HEK293 (cell line): ENCODE measurements around the gene IL16.

ENCODE experiments used
- CTCF ChIA-PET: fragments of 350-600 bp; formaldehyde crosslinking; extraction: SDS; loops from one replicate; lab custom pipeline; 2021; ENCODE audit warnings: antibody characterized with exemption; lab: Yijun Ruan, JAX
- POLR2A ChIA-PET: fragments of 300-600 bp; formaldehyde crosslinking; extraction: SDS; loops from one replicate; lab custom pipeline; 2020; ENCODE audit warnings: antibody characterized with exemption, inconsistent platforms; lab: Yijun Ruan, JAX
- H3K27ac ChIP-seq: fragments of 200-500 bp; sonication (Bioruptor generic); 2 replicates; pipeline ENCODE4 v1.5.1; 2014; ENCODE audit warnings: low read depth, low read length, control low read depth, inconsistent platforms; ENCODE audit errors: extremely low read depth
- H3K36me3 ChIP-seq, 2 experiments: fragments of 200-500 bp in 1 of 2; sonication (Bioruptor generic) in 1 of 2; 1 replicate in 1 of 2; 2 replicates in 1 of 2; pipeline ENCODE4 v1.5.1; 2014 to 2017; ENCODE audit warnings: inconsistent platforms in 2 of 2, low read length in 2 of 2; ENCODE audit not compliant: control insufficient read depth in 2 of 2, insufficient read depth in 1 of 2
- H3K4me1 ChIP-seq: fragments of 200-500 bp; sonication (Bioruptor generic); 2 replicates; pipeline ENCODE4 v1.5.1; 2014; ENCODE audit warnings: mild to moderate bottlenecking, low read length, inconsistent platforms; ENCODE audit not compliant: control insufficient read depth, insufficient read depth
- H3K4me3 ChIP-seq: 2 replicates; pipeline ENCODE4 v1.5.1; 2011; ENCODE audit warnings: low read depth, mild to moderate bottlenecking, control low read depth, low read length, moderate library complexity
- H3K9me3 ChIP-seq: fragments of 200-500 bp; sonication (Bioruptor generic); 2 replicates; pipeline ENCODE4 v1.5.1; 2014; ENCODE audit warnings: low read depth, low read length, inconsistent platforms; ENCODE audit not compliant: control insufficient read depth, insufficient read depth
- RBAK ChIP-seq: fragments of 450-650 bp; formaldehyde crosslinking; IDR thresholded peaks from 2 replicates; pipeline ENCODE4 v1.5.1; 2016; ENCODE audit warnings: missing biosample characterization, missing genetic modification characterization
- ZBTB17 ChIP-seq: fragments of 450-650 bp; formaldehyde crosslinking; IDR thresholded peaks from 2 replicates; pipeline ENCODE4 v1.5.1; 2016; ENCODE audit warnings: missing biosample characterization, missing genetic modification characterization
- ZBTB21 ChIP-seq: fragments of 450-650 bp; formaldehyde crosslinking; IDR thresholded peaks from 2 replicates; pipeline ENCODE4 v1.5.1; 2017; ENCODE audit warnings: missing biosample characterization, missing genetic modification characterization
- ZFHX2 ChIP-seq: fragments of 450-650 bp; formaldehyde crosslinking; conservative IDR thresholded peaks from 2 replicates; pipeline ENCODE4 v1.5.1; 2016; ENCODE audit warnings: missing biosample characterization, missing genetic modification characterization
- ZFP41 ChIP-seq: fragments of 450-650 bp; formaldehyde crosslinking; IDR thresholded peaks from 2 replicates; pipeline ENCODE4 v1.5.1; 2016; ENCODE audit warnings: missing biosample characterization, missing genetic modification characterization, borderline replicate concordance
- ZNF211 ChIP-seq: fragments of 450-650 bp; formaldehyde crosslinking; IDR thresholded peaks from 2 replicates; pipeline ENCODE4 v1.5.1; 2016; ENCODE audit warnings: low read depth, missing biosample characterization, missing genetic modification characterization
- ZNF341 ChIP-seq: fragments of 450-650 bp; formaldehyde crosslinking; IDR thresholded peaks from 2 replicates; pipeline ENCODE4; 2016; ENCODE audit warnings: low read depth, missing biosample characterization, missing genetic modification characterization
- ZNF366 ChIP-seq: fragments of 450-650 bp; formaldehyde crosslinking; conservative IDR thresholded peaks from 2 replicates; pipeline ENCODE4 v1.5.1; 2016; ENCODE audit warnings: missing biosample characterization, missing genetic modification characterization
- ZNF394 ChIP-seq: fragments of 450-650 bp; formaldehyde crosslinking; IDR thresholded peaks from 2 replicates; pipeline ENCODE4 v1.5.1; 2016; ENCODE audit warnings: missing biosample characterization, missing genetic modification characterization, mild to moderate bottlenecking, moderate library complexity, borderline replicate concordance
- ZNF416 ChIP-seq: fragments of 450-650 bp; formaldehyde crosslinking; IDR thresholded peaks from 2 replicates; pipeline ENCODE4 v1.5.1; 2016; ENCODE audit warnings: missing biosample characterization, missing genetic modification characterization
- ZNF426 ChIP-seq: fragments of 450-650 bp; formaldehyde crosslinking; IDR thresholded peaks from 2 replicates; pipeline ENCODE4 v1.5.1; 2017; ENCODE audit warnings: missing biosample characterization, missing genetic modification characterization, mild to moderate bottlenecking, inconsistent platforms, moderate library complexity
- ZNF433 ChIP-seq: fragments of 450-650 bp; formaldehyde crosslinking; IDR thresholded peaks from 2 replicates; pipeline ENCODE4 v1.5.1; 2016; ENCODE audit warnings: missing biosample characterization, missing genetic modification characterization, low read depth
- ZNF473 ChIP-seq: fragments of 450-650 bp; formaldehyde crosslinking; IDR thresholded peaks from 2 replicates; pipeline ENCODE4 v1.5.1; 2017; ENCODE audit warnings: missing biosample characterization, missing genetic modification characterization
- ZNF521 ChIP-seq: fragments of 450-650 bp; formaldehyde crosslinking; IDR thresholded peaks from 2 replicates; pipeline ENCODE4 v1.5.1; 2017; ENCODE audit warnings: missing biosample characterization, mild to moderate bottlenecking, missing genetic modification characterization
- ZNF549 ChIP-seq: fragments of 450-650 bp; IDR thresholded peaks from 2 replicates; pipeline ENCODE4 v1.5.1; 2018; ENCODE audit warnings: missing biosample characterization, missing genetic modification characterization, mild to moderate bottlenecking, inconsistent platforms, moderate library complexity
- ZNF596 ChIP-seq: fragments of 450-650 bp; IDR thresholded peaks from 2 replicates; pipeline ENCODE4 v1.5.0; 2018; ENCODE audit warnings: missing biosample characterization, mild to moderate bottlenecking, missing genetic modification characterization, moderate library complexity
- ZNF677 ChIP-seq: fragments of 450-650 bp; IDR thresholded peaks from 2 replicates; pipeline ENCODE4 v1.5.0; 2018; ENCODE audit warnings: missing biosample characterization, mild to moderate bottlenecking, missing genetic modification characterization, moderate library complexity
- ZNF707 ChIP-seq: fragments of 450-650 bp; formaldehyde crosslinking; IDR thresholded peaks from 2 replicates; pipeline ENCODE4 v1.5.1; 2016; ENCODE audit warnings: missing biosample characterization, missing genetic modification characterization
- ZSCAN5A ChIP-seq: fragments of 450-650 bp; formaldehyde crosslinking; IDR thresholded peaks from 2 replicates; pipeline ENCODE4 v1.5.1; 2016; ENCODE audit warnings: missing biosample characterization, missing genetic modification characterization
- TF ChIP-seq, protein P1 (sequence below): fragments of 450-650 bp; formaldehyde crosslinking; IDR thresholded peaks from 2 replicates; pipeline ENCODE4 v1.5.1; 2016; ENCODE audit warnings: missing biosample characterization, missing genetic modification characterization
- TF ChIP-seq, protein P2 (sequence below): fragments of 450-650 bp; formaldehyde crosslinking; IDR thresholded peaks from 2 replicates; pipeline ENCODE4 v1.5.1; 2016; ENCODE audit warnings: missing biosample characterization, missing genetic modification characterization
- TF ChIP-seq, protein P3 (sequence below): fragments of 450-650 bp; formaldehyde crosslinking; IDR thresholded peaks from 2 replicates; pipeline ENCODE4 v1.5.1; 2016; ENCODE audit warnings: missing biosample characterization, missing genetic modification characterization

Gene IL16

GRCh38 chr15:81281456-81281735, 84.7 kb downstream of the IL16 start:
- POLR2A ChIA-PET: no interaction called here
- Histone ChIP-seq H3K4me3 (no peak overlapping the region), H3K4me1 (0 out of 2 replicates have a peak, but pooled peaks cover 2% of the 10 kb centered on the region), H3K9me3 (no peaks in the 10 kb centered on the region; the same call in 1 of the 2 replicates)
- TF ChIP-seq ZSCAN5A (no peak), ZNF426 (tag by site-specific recombination) (no peak), ZNF473 (tag by site-specific recombination) (no peak), ZFP41 (tag by site-specific recombination) (no peak), ZNF433 (tag by site-specific recombination) (no peak), ZNF521 (tag by site-specific recombination) (no peak), ZNF549 (tag by site-specific recombination) (no peak), ZNF366 (tag by site-specific recombination) (no peak), ZNF596 (tag by site-specific recombination) (no peak), RBAK (tag by site-specific recombination) (no peak), ZNF341 (no peak), ZNF394 (no peak)
- TF ChIP-seq, protein P1, sequence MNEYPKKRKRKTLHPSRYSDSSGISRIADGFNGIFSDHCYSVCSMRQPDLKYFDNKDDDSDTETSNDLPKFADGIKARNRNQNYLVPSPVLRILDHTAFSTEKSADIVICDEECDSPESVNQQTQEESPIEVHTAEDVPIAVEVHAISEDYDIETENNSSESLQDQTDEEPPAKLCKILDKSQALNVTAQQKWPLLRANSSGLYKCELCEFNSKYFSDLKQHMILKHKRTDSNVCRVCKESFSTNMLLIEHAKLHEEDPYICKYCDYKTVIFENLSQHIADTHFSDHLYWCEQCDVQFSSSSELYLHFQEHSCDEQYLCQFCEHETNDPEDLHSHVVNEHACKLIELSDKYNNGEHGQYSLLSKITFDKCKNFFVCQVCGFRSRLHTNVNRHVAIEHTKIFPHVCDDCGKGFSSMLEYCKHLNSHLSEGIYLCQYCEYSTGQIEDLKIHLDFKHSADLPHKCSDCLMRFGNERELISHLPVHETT: no peak
- TF ChIP-seq, all 188 proteins: peak for 0
- CTCF ChIA-PET: interaction anchor here (0.7 to 4.3 kb wide), 3 partner anchors 15 to 129 kb away, joined by 3 to 44 read pairs (median 28); no protein-coding TSS in a partner anchor
- Histone ChIP-seq H3K36me3 (no peaks in the 10 kb centered on the region), H3K27ac (no peak overlapping the region)

GRCh38 chr15:81281766-81282605, 85.3 kb downstream of the IL16 start:
- H3K4me1 ChIP-seq: 0 out of 2 replicates have a peak, but pooled peaks cover 2% of the 10 kb centered on the region
- ChIA-PET CTCF (interaction anchor here (1.5 to 4.3 kb wide), 3 partner anchors 8 to 118 kb away, joined by 6 to 44 read pairs (median 7); no protein-coding TSS in a partner anchor), POLR2A (no interaction called here)
- no peak overlapping the region for H3K27ac ChIP-seq
- no peaks in the 10 kb centered on the region; the same call in 1 of the 2 replicates for H3K9me3 ChIP-seq
- no peaks in the 10 kb centered on the region for H3K36me3 ChIP-seq
- TF ChIP-seq ZNF211: no peak
- TF ChIP-seq ZBTB21 (tag by site-specific recombination): no peak
- no peak overlapping the region for H3K4me3 ChIP-seq

GRCh38 chr15:81282606-81282895, 85.9 kb downstream of the IL16 start:
- Histone ChIP-seq H3K4me1 (0 out of 2 replicates have a peak, but pooled peaks cover 2% of the 10 kb centered on the region), H3K36me3 (no peaks in the 10 kb centered on the region), H3K27ac (no peak overlapping the region), H3K9me3 (no peaks in the 10 kb centered on the region), H3K4me3 (no peak overlapping the region)
- TF ChIP-seq ZNF707 (no peak), ZNF416 (tag by site-specific recombination) (no peak), ZNF677 (tag by site-specific recombination) (no peak), ZFHX2 (no peak), ZBTB17 (tag by site-specific recombination) (no peak)
- TF ChIP-seq, protein P2, sequence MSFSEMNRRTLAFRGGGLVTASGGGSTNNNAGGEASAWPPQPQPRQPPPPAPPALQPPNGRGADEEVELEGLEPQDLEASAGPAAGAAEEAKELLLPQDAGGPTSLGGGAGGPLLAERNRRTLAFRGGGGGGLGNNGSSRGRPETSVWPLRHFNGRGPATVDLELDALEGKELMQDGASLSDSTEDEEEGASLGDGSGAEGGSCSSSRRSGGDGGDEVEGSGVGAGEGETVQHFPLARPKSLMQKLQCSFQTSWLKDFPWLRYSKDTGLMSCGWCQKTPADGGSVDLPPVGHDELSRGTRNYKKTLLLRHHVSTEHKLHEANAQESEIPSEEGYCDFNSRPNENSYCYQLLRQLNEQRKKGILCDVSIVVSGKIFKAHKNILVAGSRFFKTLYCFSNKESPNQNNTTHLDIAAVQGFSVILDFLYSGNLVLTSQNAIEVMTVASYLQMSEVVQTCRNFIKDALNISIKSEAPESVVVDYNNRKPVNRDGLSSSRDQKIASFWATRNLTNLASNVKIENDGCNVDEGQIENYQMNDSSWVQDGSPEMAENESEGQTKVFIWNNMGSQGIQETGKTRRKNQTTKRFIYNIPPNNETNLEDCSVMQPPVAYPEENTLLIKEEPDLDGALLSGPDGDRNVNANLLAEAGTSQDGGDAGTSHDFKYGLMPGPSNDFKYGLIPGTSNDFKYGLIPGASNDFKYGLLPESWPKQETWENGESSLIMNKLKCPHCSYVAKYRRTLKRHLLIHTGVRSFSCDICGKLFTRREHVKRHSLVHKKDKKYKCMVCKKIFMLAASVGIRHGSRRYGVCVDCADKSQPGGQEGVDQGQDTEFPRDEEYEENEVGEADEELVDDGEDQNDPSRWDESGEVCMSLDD (tag by site-specific recombination): no peak
- TF ChIP-seq, protein P3, sequence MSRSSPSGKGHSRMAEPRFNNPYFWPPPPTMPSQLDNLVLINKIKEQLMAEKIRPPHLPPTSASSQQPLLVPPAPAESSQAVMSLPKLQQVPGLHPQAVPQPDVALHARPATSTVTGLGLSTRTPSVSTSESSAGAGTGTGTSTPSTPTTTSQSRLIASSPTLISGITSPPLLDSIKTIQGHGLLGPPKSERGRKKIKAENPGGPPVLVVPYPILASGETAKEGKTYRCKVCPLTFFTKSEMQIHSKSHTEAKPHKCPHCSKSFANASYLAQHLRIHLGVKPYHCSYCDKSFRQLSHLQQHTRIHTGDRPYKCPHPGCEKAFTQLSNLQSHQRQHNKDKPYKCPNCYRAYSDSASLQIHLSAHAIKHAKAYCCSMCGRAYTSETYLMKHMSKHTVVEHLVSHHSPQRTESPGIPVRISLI (tag by site-specific recombination): no peak
- ChIA-PET CTCF (interaction anchor here (1.0 to 2.0 kb wide), 3 partner anchors 8 to 16 kb away, joined by 4 to 7 read pairs (median 6); no protein-coding TSS in a partner anchor), POLR2A (no interaction called here)
